Parathyroid adenoma (tissue), 2 donors: ENCODE measurements around the gene EXOC4.

Experiments
- H2AFZ ChIP-seq: fragments of 300-600 bp; sonication (generic); one replicate; pipeline ENCODE4 v1.7.0; 2017; ENCODE audit warnings: antibody characterized with exemption, mild to moderate bottlenecking
- H3K27ac ChIP-seq: fragments of 300-600 bp; sonication (generic); one replicate; pipeline ENCODE4 v1.7.0; 2017
- H3K27me3 ChIP-seq: fragments of 300-600 bp; sonication (generic); one replicate; pipeline ENCODE4 v1.7.0; 2017; ENCODE audit warnings: low read length; ENCODE audit not compliant: control insufficient read depth, insufficient read depth
- H3K36me3 ChIP-seq: fragments of 300-600 bp; sonication (generic); one replicate; pipeline ENCODE4 v1.7.0; 2017; ENCODE audit warnings: low read length; ENCODE audit not compliant: control insufficient read depth, insufficient read depth
- H3K4me1 ChIP-seq: fragments of 300-600 bp; sonication (generic); one replicate; pipeline ENCODE4 v1.7.0; 2017; ENCODE audit warnings: control low read depth
- H3K4me2 ChIP-seq: fragments of 300-600 bp; sonication (generic); one replicate; pipeline ENCODE4 v1.7.0; 2017; ENCODE audit warnings: low read length
- H3K4me3 ChIP-seq: fragments of 300-600 bp; sonication (generic); one replicate; pipeline ENCODE4 v1.7.0; 2017; ENCODE audit warnings: low read depth, low read length
- H3K79me2 ChIP-seq: fragments of 300-600 bp; sonication (generic); one replicate; pipeline ENCODE4 v1.7.0; 2017; ENCODE audit warnings: control low read depth
- H3K9ac ChIP-seq: fragments of 300-600 bp; sonication (generic); one replicate; pipeline ENCODE4 v1.7.0; 2017; ENCODE audit warnings: mild to moderate bottlenecking
- H3K9me3 ChIP-seq: fragments of 300-600 bp; sonication (generic); one replicate; pipeline ENCODE4 v1.7.0; 2017; ENCODE audit warnings: low read length; ENCODE audit not compliant: control insufficient read depth
- CTCF ChIP-seq: fragments of 300-600 bp; sonication (generic); IDR thresholded peaks from one replicate; pipeline ENCODE4 v1.7.0; 2017; ENCODE audit warnings: antibody characterized with exemption, mild to moderate bottlenecking
- donor health status: primary hyperparathyroidism.

EXOC4 gene

GRCh38 chr7:133572087-133572486, 319.2 kb downstream of the EXOC4 start:
- Histone ChIP-seq H2AFZ (no peak overlapping the region), H3K4me2 (no peak overlapping the region), H3K36me3 (no peaks in the 10 kb centered on the region), H3K9me3 (no peaks in the 10 kb centered on the region), H3K4me1 (no peaks in the 10 kb centered on the region), H3K9ac (no peak overlapping the region), H3K27me3 (no peaks in the 10 kb centered on the region), H3K4me3 (no peak overlapping the region), H3K27ac (no peak overlapping the region), H3K79me2 (no peaks in the 10 kb centered on the region)
- TF ChIP-seq CTCF, result no peak

- H3K4me1 ChIP-seq, result no peaks in the 10 kb centered on the region
- H2AFZ ChIP-seq, result no peak overlapping the region
- no peaks in the 10 kb centered on the region for H3K9me3 ChIP-seq
- H3K9ac ChIP-seq, result no peak overlapping the region
- no peak overlapping the region for H3K4me2 ChIP-seq
- H3K27me3 ChIP-seq, result no peaks in the 10 kb centered on the region
- H3K79me2 ChIP-seq, result no peaks in the 10 kb centered on the region
- no peaks in the 10 kb centered on the region for H3K36me3 ChIP-seq
- H3K4me3 ChIP-seq, result no peak overlapping the region
- TF ChIP-seq CTCF, result no peak
- no peak overlapping the region for H3K27ac ChIP-seq
Measured at GRCh38 chr7:133572843-133573242, 320.0 kb downstream of the EXOC4 start.

- TF ChIP-seq CTCF, result no peak
- Histone ChIP-seq H3K9me3 (no peaks in the 10 kb centered on the region), H3K4me1 (no peaks in the 10 kb centered on the region), H3K79me2 (no peaks in the 10 kb centered on the region), H3K36me3 (no peaks in the 10 kb centered on the region), H3K27ac (no peak overlapping the region), H3K4me3 (no peak overlapping the region), H3K27me3 (no peaks in the 10 kb centered on the region), H3K4me2 (no peak overlapping the region), H2AFZ (no peak overlapping the region), H3K9ac (no peak overlapping the region)
Measured at GRCh38 chr7:133573554-133574265, 320.8 kb downstream of the EXOC4 start.

GRCh38 chr7:133575726-133576440, 323.0 kb downstream of the EXOC4 start:
- no peak overlapping the region for H3K4me3 ChIP-seq
- no peaks in the 10 kb centered on the region for H3K9me3 ChIP-seq
- no peaks in the 10 kb centered on the region for H3K4me1 ChIP-seq
- no peaks in the 10 kb centered on the region for H3K79me2 ChIP-seq
- no peak for TF ChIP-seq CTCF
- no peak overlapping the region for H3K9ac ChIP-seq
- H3K36me3 ChIP-seq, result no peaks in the 10 kb centered on the region
- no peak overlapping the region for H3K27ac ChIP-seq
- H3K27me3 ChIP-seq, result no peaks in the 10 kb centered on the region
- H2AFZ ChIP-seq, result no peak overlapping the region
- H3K4me2 ChIP-seq, result no peak overlapping the region
